GM12878 (cell line): ENCODE measurements around the gene ACVR1.

Source experiments
- BACH1 ChIP-seq: fragments of 450-650 bp; IDR thresholded peaks from 2 replicates; pipeline ENCODE4 v1.6.1; 2017; ENCODE audit warnings: mild to moderate bottlenecking, borderline replicate concordance
- CBFB ChIP-seq: IDR thresholded peaks from 2 replicates; pipeline ENCODE4 v1.6.1; 2016; ENCODE audit warnings: antibody characterized with exemption, low read depth
- CBX5 ChIP-seq: sonication (generic); IDR thresholded peaks from 2 replicates; pipeline ENCODE4 v1.6.1; 2016; ENCODE audit warnings: low read depth, moderate library complexity, mild to moderate bottlenecking, inconsistent platforms
- CTCF ChIP-seq, 3 experiments: IDR thresholded peaks in 2 of 3; conservative IDR thresholded peaks in 1 of 3; 2 replicates each; pipeline ENCODE4 v1.5.1; 2011; ENCODE audit warnings: low read depth in 3 of 3, low read length in 3 of 3, mild to moderate bottlenecking in 3 of 3, control low read depth in 2 of 3, moderate library complexity in 2 of 3, inconsistent platforms in 1 of 3, mixed read lengths in 1 of 3; ENCODE audit not compliant: control insufficient read depth in 2 of 3, insufficient read depth in 1 of 3; ENCODE audit errors: extremely low read depth in 1 of 3
- EZH2 ChIP-seq: IDR thresholded peaks from 2 replicates; pipeline ENCODE4 v1.6.1; 2012; ENCODE audit warnings: low read depth, mild to moderate bottlenecking, control low read depth, inconsistent platforms, low read length, borderline replicate concordance; ENCODE audit not compliant: control insufficient read depth
- JUNB ChIP-seq: IDR thresholded peaks from 2 replicates; pipeline ENCODE4 v1.6.1; 2016; ENCODE audit warnings: antibody characterized with exemption, mild to moderate bottlenecking
- MYC ChIP-seq: IDR thresholded peaks from 2 replicates; pipeline ENCODE4 v1.6.1; 2011; ENCODE audit warnings: mild to moderate bottlenecking, low read length, moderate library complexity, inconsistent platforms; ENCODE audit not compliant: insufficient read depth, insufficient replicate concordance, insufficient read length, severe bottlenecking
- NFIC ChIP-seq: IDR thresholded peaks from 2 replicates; pipeline ENCODE4 v1.6.1; 2012; ENCODE audit warnings: low read depth, mild to moderate bottlenecking, inconsistent platforms, low read length, moderate library complexity
- NR2C1 ChIP-seq: fragments of 450-650 bp; IDR thresholded peaks from 2 replicates; pipeline ENCODE4 v1.6.1; 2017; ENCODE audit warnings: antibody characterized with exemption, mild to moderate bottlenecking, moderate library complexity
- POLR2A ChIP-seq: IDR thresholded peaks from 2 replicates; pipeline ENCODE4 v1.6.1; 2011; ENCODE audit warnings: low read depth, mild to moderate bottlenecking, low read length
- RELA ChIP-seq: fragments of 450-650 bp; IDR thresholded peaks from 2 replicates; pipeline ENCODE4 v1.8.0; 2014; ENCODE audit warnings: borderline replicate concordance; ENCODE audit not compliant: partially characterized antibody
- RFX5 ChIP-seq: IDR thresholded peaks from 2 replicates; pipeline ENCODE4 v1.6.1; 2011; ENCODE audit warnings: low read depth, low read length, improper control_type of control experiment
- SIN3A ChIP-seq: IDR thresholded peaks from 2 replicates; pipeline ENCODE4 v1.6.1; 2012; ENCODE audit warnings: low read depth, low read length, improper control_type of control experiment
- USF1 ChIP-seq: IDR thresholded peaks from 2 replicates; pipeline ENCODE4 v1.6.1; 2011; ENCODE audit warnings: borderline replicate concordance, low read depth, mild to moderate bottlenecking, moderate library complexity, mixed read lengths, low read length; ENCODE audit not compliant: insufficient read depth; ENCODE audit errors: extremely low read length

DNA sequence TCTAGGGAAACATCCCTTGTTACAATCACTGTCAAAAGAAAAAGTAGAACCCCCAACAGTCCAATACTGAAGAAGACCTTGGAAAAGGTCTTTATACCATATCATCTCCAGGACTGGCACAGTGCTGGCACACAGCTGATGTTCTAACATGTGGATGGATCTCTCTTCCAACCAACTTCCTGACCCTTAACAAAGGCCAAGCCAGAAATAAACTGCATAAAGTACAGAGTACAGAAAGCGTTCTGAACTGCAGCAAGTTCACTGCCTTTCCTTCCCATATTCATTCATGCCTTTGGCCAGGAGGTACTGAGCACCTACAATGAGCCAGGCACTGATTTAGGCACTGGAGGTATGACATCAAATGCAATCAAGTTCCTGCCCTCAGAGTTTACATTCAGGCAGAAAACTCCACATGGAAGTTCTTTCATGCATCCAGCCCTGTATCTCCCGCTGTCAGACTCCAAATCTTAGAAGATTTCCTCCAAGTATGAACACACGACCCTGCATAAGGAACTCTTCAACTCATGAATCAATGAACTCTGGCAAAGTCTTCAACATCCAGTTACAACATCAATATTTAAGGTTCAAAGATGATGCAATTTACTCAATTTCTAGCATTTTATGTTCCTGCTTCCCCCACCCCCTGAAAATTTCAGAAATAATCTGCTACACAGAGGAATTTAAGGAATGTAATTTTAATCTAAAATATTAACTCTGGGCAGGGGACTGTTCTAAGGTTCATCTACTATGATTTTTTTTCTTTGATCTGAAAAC is 33.8 kb downstream of the ACVR1 start:
- TF ChIP-seq RELA, result no peak
- TF ChIP-seq RFX5, result no peak
- no peak for TF ChIP-seq CTCF (IDR thresholded peaks at IDR 0.05 in 2 of 3, conservative IDR thresholded peaks at IDR 0.05 in 1 of 3; ENCODE audit: control insufficient read depth in 2 of 3, extremely low read depth in 1 of 3, insufficient read depth in 1 of 3, low read depth in 3 of 3, low read length in 3 of 3)
- TF ChIP-seq MYC, result no peak
- no peak for TF ChIP-seq BACH1
- no peak for TF ChIP-seq NFIC
- no peak for TF ChIP-seq SIN3A
- no peak for TF ChIP-seq JUNB
- no peak for TF ChIP-seq USF1
- no peak for TF ChIP-seq NR2C1
- no peak for TF ChIP-seq POLR2A
- no peak for TF ChIP-seq EZH2
- TF ChIP-seq CBX5, result no peak
- no peak for TF ChIP-seq CBFB
